Activated CD8-positive, alpha-beta T cell treated with anti-CD3 and anti-CD28 coated beads, Interleukin-2, amount 10 ng/mL, durations not matched to agents 7 days and 5 days (primary cell): ENCODE data around the gene SH2D5. TPM values are rescaled to one million over a fixed set of nuclear protein-coding genes. Genes with fewer than 3 reads are reported as not detected.
A peak's percentile ranks its signal among the peaks of the same experiment; 100 is the strongest.

Source experiments
- ATAC-seq: fragments of 150-1000 bp; cut with Tn5 transposase; one replicate; pipeline ENCODE4 v1.10.0; 2021; ENCODE audit warnings: moderate library complexity
- CTCF ChIA-PET: fragments of 350-600 bp; sonication (Branson Sonifier 250); formaldehyde crosslinking; loops from one replicate; lab custom pipeline; 2021; ENCODE audit warnings: antibody characterized with exemption; lab: Charles Lee
- POLR2A ChIA-PET: fragments of 350-600 bp; sonication (Branson Sonifier 250); formaldehyde crosslinking; loops from one replicate; lab custom pipeline; 2021; ENCODE audit warnings: antibody characterized with exemption; lab: Charles Lee
- DNase-seq: peaks from one replicate; pipeline ENCODE4 v3.0.0-alpha.2; 2020
- H3K27ac Mint-ChIP-seq: one replicate; pipeline ENCODE4 v1.8.0; 2021; ENCODE audit warnings: mild to moderate bottlenecking, mixed read lengths
- H3K27me3 Mint-ChIP-seq: one replicate; pipeline ENCODE4 v1.8.0; 2021; ENCODE audit warnings: low read depth, mixed read lengths
- H3K36me3 Mint-ChIP-seq: one replicate; pipeline ENCODE4 v1.8.0; 2021; ENCODE audit warnings: low read depth, mixed read lengths
- H3K4me1 Mint-ChIP-seq: one replicate; pipeline ENCODE4 v1.8.0; 2021; ENCODE audit warnings: low read depth, mixed read lengths
- H3K4me3 Mint-ChIP-seq: one replicate; pipeline ENCODE4 v1.8.0; 2021; ENCODE audit warnings: mild to moderate bottlenecking, mixed read lengths
- H3K9me3 Mint-ChIP-seq: one replicate; pipeline ENCODE4 v1.8.0; 2022; ENCODE audit warnings: mixed read lengths; ENCODE audit not compliant: insufficient read depth
- total RNA-seq, 2 experiments: library from RNA; stranded (reverse); gene quantifications; one replicate each; pipeline ENCODE4 v1.2.3, GENCODE V29; 2021

SH2D5 gene
- total RNA-seq: under 1 TPM in 1 of 2 experiments, not detected in 1; 0.05 TPM

DNA sequence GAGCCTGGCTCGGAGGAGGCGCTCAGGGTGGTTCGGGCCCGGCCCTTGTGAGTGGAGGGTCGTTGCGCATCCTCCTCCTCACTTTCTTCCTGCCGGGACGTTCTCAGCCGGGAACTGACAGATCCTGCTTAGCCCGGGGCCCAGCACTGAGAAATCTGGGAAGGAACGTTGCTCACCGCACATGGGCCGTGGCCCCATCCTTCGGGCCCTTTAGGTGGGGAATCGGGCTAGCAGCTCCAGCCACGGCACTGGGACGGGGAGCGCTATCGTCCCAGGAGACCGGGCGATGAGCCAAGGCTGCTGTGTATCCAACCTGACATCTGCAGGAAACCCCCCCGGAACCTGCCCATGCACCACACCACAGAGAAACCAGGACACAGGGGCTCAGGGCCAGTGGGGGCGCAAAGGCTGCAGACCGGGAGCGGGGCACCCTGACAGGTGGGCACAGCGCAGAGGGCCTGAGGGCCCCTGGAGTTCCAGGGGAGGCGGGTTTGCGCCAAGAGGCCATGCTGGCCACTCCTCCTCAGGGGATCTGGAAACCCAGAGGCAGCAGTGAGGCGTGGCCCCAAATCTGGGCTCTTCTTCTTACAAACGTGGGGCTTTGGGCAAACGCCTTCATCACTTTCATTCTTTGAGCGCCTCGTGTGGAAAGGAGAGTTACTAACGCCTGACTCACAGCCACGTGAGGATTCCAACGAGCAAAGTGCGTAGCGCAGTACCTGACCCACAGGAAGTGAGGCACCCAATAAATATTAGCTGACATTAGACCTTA, at the start of gene SH2D5:
SH2D5 (minus strand) TSS at position 116 of the 772 bp plus-strand sequence. CDS start 4,659 bp downstream, outside the sequence.
- CTCF ChIA-PET: interaction anchor here (0.7 to 1.3 kb wide), 2 partner anchors 36 to 463 kb away, joined by 3 to 5 read pairs; no protein-coding TSS in a partner anchor

DNA sequence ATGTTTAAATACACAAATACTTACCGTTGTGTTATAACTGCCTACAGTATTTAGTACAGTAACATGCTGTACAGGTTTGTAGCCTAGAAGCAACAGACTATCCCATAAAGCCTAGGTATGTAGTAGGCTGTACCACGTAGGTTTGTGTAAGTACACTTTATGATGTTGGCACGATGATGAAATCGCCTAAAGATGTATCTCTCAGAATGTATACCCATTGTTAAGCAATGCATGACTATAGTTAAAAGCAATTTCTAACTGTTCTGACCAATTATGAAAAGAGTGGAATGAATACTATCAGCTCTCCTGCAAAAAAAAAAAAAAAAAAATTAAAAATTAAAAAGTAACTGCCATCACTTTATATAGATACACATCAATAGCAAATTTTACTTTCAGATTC, 43.2 kb upstream of the SH2D5 start:
- H3K27ac Mint-ChIP-seq: no peak overlapping the region
- no peak for DNase-seq
- peaks cover 65% of the 10 kb centered on the region for H3K36me3 Mint-ChIP-seq
- no peaks in the 10 kb centered on the region for H3K9me3 Mint-ChIP-seq
- no peak for ATAC-seq
- no peaks in the 10 kb centered on the region for H3K27me3 Mint-ChIP-seq
- peaks cover 5% of the 10 kb centered on the region for H3K4me1 Mint-ChIP-seq
- POLR2A ChIA-PET: interaction anchor here (0.6 to 1.9 kb wide), 2 partner anchors 11 to 13 kb away, joined by 3 to 6 read pairs; partner anchors contain the start of gene HP1BP3
- CTCF ChIA-PET: interaction anchor here (1.1 kb wide), 1 partner anchor 79 kb away, joined by 4 read pairs; no protein-coding TSS in a partner anchor
- H3K4me3 Mint-ChIP-seq: no peak overlapping the region

More for the DNA sequence above, at the start of gene SH2D5:
- peak within 1 kb of the TSS; percentile 43 for H3K27ac Mint-ChIP-seq
- DNase-seq: peak; percentile 81
- peaks cover 32% of the 10 kb centered on the region for H3K27me3 Mint-ChIP-seq
- H3K4me1 Mint-ChIP-seq: peaks cover 20% of the 10 kb centered on the region
- H3K36me3 Mint-ChIP-seq: peaks cover 13% of the 10 kb centered on the region
- POLR2A ChIA-PET: interaction anchor here (1.0 to 1.5 kb wide), 2 partner anchors 36 to 54 kb away, joined by 3 to 4 read pairs; partner anchors contain the start of gene HP1BP3
- H3K4me3 Mint-ChIP-seq: peak within 1 kb of the TSS; percentile 76
- no peaks in the 10 kb centered on the region for H3K9me3 Mint-ChIP-seq
- peak; percentile 72 for ATAC-seq

DNA sequence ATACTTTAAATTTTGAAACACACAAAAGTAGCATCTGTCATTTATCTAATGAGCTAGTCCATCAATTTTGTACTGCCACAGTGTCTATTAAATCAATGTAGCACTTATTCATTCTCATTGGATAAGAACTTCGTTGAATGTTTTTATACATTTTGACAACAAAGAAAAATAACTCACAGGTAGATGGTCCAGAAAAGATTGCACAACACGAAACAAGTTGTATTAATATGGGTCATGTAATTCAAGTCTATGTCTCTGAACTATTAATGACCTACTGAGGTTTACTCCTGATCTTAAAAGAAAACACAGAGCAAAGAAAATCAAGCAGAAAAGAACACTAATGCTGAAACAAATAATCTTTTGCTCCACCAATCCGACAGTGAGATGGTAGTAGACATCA, 39.3 kb upstream of the SH2D5 start:
- H3K4me1 Mint-ChIP-seq: no peaks in the 10 kb centered on the region
- ChIA-PET POLR2A (no interaction called here), CTCF (interaction anchor here (1.7 to 2.2 kb wide), 2 partner anchors 9 to 75 kb away, joined by 3 to 6 read pairs; no protein-coding TSS in a partner anchor)
- DNase-seq (no peak), ATAC-seq (no peak)
- H3K4me3 Mint-ChIP-seq: no peak overlapping the region
- H3K27ac Mint-ChIP-seq: no peak overlapping the region
- H3K36me3 Mint-ChIP-seq: peaks cover 62% of the 10 kb centered on the region
- H3K27me3 Mint-ChIP-seq: no peaks in the 10 kb centered on the region
- H3K9me3 Mint-ChIP-seq: no peaks in the 10 kb centered on the region

DNA sequence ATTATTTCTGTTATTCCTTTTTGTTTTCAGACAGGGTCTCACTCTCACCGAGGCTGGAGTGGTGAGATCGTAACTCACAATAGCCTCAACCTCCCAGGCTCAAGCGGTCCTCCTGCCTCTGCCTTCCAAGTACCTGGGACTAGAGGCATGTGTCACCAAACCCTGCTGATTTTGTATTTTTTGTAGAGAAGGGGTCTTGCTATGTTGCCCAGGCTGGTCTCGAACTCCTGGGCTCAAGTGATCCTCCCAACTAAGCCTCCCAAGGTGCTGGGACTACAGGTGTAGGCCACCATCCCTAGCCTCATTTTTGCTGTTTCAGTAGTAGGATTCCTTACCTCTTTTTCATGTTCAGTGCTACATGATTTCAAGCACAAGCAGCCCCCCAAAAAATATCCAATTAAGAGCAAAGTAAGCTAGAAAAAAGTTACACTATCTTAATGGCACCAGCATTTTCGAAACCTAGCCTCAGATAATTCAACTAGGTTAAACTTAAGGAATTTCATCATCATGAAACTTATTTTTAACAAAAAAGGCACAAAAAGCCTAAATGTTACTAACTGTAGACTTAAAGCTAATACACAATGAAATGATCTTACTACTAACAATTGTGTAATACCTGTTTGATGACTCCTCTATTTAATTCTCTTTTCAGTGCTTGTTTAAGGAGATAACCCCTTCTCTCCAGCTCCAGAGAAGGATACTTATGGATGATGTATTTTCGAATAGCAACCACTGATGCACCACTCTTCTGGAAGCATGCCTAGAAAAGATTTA, 38.0 kb upstream of the SH2D5 start:
- no peak overlapping the region for H3K4me3 Mint-ChIP-seq
- no peaks in the 10 kb centered on the region for H3K4me1 Mint-ChIP-seq
- DNase-seq (no peak), ATAC-seq (no peak)
- POLR2A ChIA-PET: interaction anchor here (0.6 to 0.7 kb wide), 2 partner anchors 12 to 180 kb away, joined by 3 to 4 read pairs; no protein-coding TSS in a partner anchor
- CTCF ChIA-PET: interaction anchor here (1.5 to 2.2 kb wide), 3 partner anchors 10 to 73 kb away, joined by 3 to 6 read pairs (median 3); no protein-coding TSS in a partner anchor
- no peaks in the 10 kb centered on the region for H3K9me3 Mint-ChIP-seq
- H3K36me3 Mint-ChIP-seq: peaks cover 67% of the 10 kb centered on the region
- no peak overlapping the region for H3K27ac Mint-ChIP-seq
- no peaks in the 10 kb centered on the region for H3K27me3 Mint-ChIP-seq

DNA sequence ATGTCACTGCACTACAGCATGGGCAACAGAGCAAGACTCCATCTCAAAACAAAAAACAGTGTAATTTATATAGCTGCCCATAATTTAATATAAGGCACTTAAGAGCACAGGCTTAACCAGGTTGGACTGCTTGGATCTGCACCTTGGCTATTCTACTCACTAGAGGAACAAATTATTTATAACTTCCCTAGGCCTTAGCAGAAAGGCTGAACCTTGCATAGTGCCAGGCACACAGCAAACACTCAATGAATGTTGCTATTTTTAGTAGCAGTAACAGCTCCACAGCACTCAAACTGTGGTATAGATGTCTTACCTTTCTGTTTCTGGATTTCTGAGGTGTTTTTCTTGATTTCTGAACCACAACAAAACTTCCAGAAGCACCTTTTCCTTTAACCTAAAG, 34.8 kb upstream of the SH2D5 start:
- ATAC-seq (no peak), DNase-seq (no peak)
- H3K27ac Mint-ChIP-seq: no peak overlapping the region
- CTCF ChIA-PET: interaction anchor here (0.6 to 1.3 kb wide), 3 partner anchors 12 to 428 kb away, joined by 3 to 5 read pairs (median 3); no protein-coding TSS in a partner anchor
- no peaks in the 10 kb centered on the region for H3K9me3 Mint-ChIP-seq
- no peak overlapping the region for H3K4me3 Mint-ChIP-seq
- POLR2A ChIA-PET: interaction anchor here (0.9 kb wide), 1 partner anchor 19 kb away, joined by 3 read pairs; no protein-coding TSS in a partner anchor
- no peaks in the 10 kb centered on the region for H3K27me3 Mint-ChIP-seq
- H3K4me1 Mint-ChIP-seq: no peaks in the 10 kb centered on the region
- peaks cover 64% of the 10 kb centered on the region for H3K36me3 Mint-ChIP-seq

DNA sequence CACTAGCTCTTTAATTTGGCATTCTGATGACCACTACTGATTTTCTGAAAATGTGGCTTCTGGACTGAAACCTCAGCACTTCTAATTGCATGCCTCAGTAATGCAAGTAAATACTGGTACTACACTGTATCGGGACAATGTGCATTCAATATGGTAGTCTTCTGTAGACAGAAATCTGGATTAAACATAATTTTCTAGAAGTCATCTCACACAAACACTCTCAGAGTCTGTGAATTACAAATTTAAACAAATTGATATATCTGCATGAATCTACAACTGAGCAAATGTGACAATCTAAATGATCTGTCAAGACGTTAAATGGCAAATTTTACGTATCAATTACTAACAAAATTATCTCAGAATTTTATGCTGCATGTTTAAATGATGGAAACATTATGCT, 30.9 kb upstream of the SH2D5 start:
- Mint-ChIP-seq H3K36me3 (peaks cover 66% of the 10 kb centered on the region), H3K4me1 (no peaks in the 10 kb centered on the region), H3K4me3 (no peak overlapping the region), H3K9me3 (no peaks in the 10 kb centered on the region), H3K27me3 (no peaks in the 10 kb centered on the region), H3K27ac (no peak overlapping the region)
- ChIA-PET POLR2A (no interaction called here), CTCF (no interaction called here)
- ATAC-seq: no peak
- DNase-seq: no peak

DNA sequence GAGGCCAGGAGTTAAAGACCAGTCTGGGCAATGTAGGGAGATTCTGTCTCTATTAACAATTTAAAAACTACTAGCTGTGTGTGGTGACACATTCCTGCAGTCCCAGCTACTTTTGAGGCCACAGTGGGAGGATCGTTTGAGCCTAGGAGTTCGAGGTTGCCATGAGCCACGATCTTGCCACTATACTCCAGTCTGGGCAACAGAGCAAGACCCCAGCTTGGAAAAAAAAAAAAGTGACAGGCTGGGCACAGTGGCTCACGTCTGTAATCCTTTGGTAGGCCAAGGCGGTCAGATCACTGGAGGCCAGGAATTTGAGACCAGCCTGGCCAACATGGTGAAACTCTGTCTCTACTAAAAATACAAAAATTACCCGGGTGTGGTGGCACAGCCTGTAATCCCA, 27.8 kb upstream of the SH2D5 start:
- ChIA-PET CTCF (no interaction called here), POLR2A (no interaction called here)
- Mint-ChIP-seq H3K27me3 (no peaks in the 10 kb centered on the region), H3K27ac (no peak overlapping the region), H3K4me3 (no peak overlapping the region), H3K36me3 (peaks cover 69% of the 10 kb centered on the region), H3K4me1 (no peaks in the 10 kb centered on the region), H3K9me3 (no peaks in the 10 kb centered on the region)
- no peak for DNase-seq
- no peak for ATAC-seq

DNA sequence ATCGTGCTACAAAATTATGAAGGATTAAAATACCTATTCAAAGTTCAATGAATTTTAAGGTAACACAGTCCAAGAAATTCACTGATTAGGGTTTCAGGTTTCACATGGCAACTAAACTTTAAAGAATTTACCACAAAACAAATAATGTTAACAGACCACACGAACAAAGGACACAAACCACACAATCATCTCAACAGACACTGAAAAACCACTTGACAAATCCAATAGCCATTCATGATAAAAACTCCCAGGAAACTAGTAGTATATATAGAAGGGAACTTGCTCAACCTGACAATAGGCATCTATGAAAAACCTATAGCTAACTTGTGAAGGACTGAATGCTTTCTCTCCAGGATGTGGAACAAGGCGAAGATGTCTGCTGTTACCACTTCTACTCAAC, 21.1 kb upstream of the SH2D5 start:
- H3K27me3 Mint-ChIP-seq: no peaks in the 10 kb centered on the region

DNA sequence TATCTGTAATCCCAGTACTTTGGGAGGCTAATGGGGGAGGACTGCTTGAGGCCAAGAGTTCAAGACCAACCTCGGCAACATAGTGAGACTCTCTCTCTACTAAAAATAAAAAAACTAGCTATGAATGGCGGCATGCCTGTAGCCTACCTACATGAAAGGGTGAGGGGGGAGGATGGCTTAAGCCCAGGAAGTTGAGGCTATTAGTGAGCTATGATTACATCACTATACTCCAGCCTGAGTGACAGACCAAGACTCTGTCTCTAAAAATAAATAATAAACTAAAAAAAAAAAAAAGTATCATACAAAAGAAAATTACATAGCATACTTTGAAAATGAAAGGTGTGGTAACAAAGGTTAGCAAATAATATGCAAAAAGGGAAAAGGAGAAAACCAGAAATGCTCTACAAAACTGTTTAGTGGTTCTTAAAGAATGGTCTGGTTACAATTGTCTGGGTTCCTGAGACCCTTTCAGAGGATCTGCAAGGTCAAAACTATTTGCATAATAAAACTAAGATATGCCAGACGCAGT, 19.0 kb upstream of the SH2D5 start:
- Mint-ChIP-seq H3K4me3 (no peak overlapping the region), H3K27ac (no peak overlapping the region), H3K4me1 (peaks cover 8% of the 10 kb centered on the region), H3K9me3 (no peaks in the 10 kb centered on the region), H3K36me3 (peaks cover 52% of the 10 kb centered on the region), H3K27me3 (no peaks in the 10 kb centered on the region)
- DNase-seq (no peak), ATAC-seq (no peak)
- ChIA-PET CTCF (no interaction called here), POLR2A (no interaction called here)

More for the DNA sequence above, 21.1 kb upstream of the SH2D5 start:
- Mint-ChIP-seq H3K9me3 (no peaks in the 10 kb centered on the region), H3K27ac (no peak overlapping the region), H3K4me1 (peaks cover 8% of the 10 kb centered on the region), H3K4me3 (no peak overlapping the region), H3K36me3 (peaks cover 51% of the 10 kb centered on the region)
- DNase-seq (no peak), ATAC-seq (no peak)
- POLR2A ChIA-PET: no interaction called here
- CTCF ChIA-PET: no interaction called here

DNA sequence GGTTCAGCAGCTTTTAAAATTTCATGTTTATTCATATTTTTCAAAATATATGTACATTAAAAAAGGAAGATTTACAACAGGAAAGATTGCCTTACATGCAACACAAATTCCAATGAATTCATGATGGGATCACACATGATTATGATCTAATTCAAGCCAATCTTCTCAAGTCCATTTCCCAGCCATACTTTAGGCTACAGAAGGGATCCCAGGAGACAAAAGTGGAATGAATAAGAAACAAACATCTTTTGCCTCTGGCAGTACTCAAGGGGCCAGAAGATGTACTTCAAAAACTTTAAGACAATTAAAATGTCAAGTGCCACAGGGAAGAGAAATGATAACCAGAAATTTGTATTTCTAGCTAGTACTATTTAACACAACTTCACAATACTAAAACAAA, 10.2 kb upstream of the SH2D5 start:
- DNase-seq: no peak
- Mint-ChIP-seq H3K36me3 (peaks cover 71% of the 10 kb centered on the region), H3K4me1 (no peaks in the 10 kb centered on the region), H3K9me3 (no peaks in the 10 kb centered on the region), H3K27ac (no peak overlapping the region), H3K27me3 (no peaks in the 10 kb centered on the region), H3K4me3 (no peak overlapping the region)
- ATAC-seq: no peak
- ChIA-PET POLR2A (no interaction called here), CTCF (interaction anchor here (1.1 to 1.3 kb wide), 2 partner anchors 25 to 453 kb away, joined by 3 to 4 read pairs; no protein-coding TSS in a partner anchor)

DNA sequence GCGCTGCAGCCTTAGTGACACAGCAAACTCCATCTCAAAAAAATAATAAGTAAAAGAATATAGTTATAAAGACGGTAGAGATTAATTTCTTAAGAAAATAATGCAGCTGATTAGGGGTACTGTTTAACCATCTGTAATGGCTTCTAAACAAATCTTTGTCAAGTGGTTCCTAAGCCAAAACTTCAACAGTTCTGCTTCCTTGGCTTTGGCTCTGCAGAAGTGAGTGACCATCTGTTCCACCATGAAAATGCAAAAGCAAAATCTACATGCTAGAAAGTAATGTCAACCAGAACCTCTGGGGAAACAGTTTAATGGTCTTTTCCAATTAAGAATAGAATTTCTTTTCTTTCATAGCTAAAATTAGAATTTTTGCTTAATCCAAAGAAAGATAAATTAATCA, 8.3 kb upstream of the SH2D5 start:
- ATAC-seq (no peak), DNase-seq (no peak)
- H3K9me3 Mint-ChIP-seq: no peaks in the 10 kb centered on the region
- peaks cover 68% of the 10 kb centered on the region for H3K36me3 Mint-ChIP-seq
- CTCF ChIA-PET: interaction anchor here (3.7 kb wide), 1 partner anchor 44 kb away, joined by 12 read pairs; no protein-coding TSS in a partner anchor
- no peak overlapping the region for H3K4me3 Mint-ChIP-seq
- POLR2A ChIA-PET: no interaction called here
- H3K27ac Mint-ChIP-seq: no peak overlapping the region
- H3K4me1 Mint-ChIP-seq: no peaks in the 10 kb centered on the region
- H3K27me3 Mint-ChIP-seq: no peaks in the 10 kb centered on the region
